Activated T-helper 2 cell treated with anti-CD3 and anti-CD28 coated beads, Interferon-gamma antibody, Interleukin-2, Interleukin-4, amounts not matched to agents 10 μg/mL and 5 μg/mL and 100 μg/mL, durations not matched to agents 14 hours and 24 hours and 36 hours (primary cell): Measurements from ENCODE around the gene AGPAT3. TPM values are rescaled to one million over a fixed set of nuclear protein-coding genes. Genes with fewer than 3 reads are reported as not detected.

ENCODE experiments used
- DNase-seq: peaks from one replicate; pipeline ENCODE4 v3.0.0; 2021; ENCODE audit warnings: low spot score
- H3K27ac Mint-ChIP-seq: one replicate; pipeline ENCODE4 v1.8.0; 2021; ENCODE audit warnings: mixed read lengths
- H3K27me3 Mint-ChIP-seq: one replicate; pipeline ENCODE4 v1.8.0; 2021; ENCODE audit warnings: low read depth, mixed read lengths
- H3K36me3 Mint-ChIP-seq: one replicate; pipeline ENCODE4 v1.8.0; 2021; ENCODE audit warnings: low read depth, mixed read lengths
- H3K4me1 Mint-ChIP-seq: one replicate; pipeline ENCODE4 v1.8.0; 2021; ENCODE audit warnings: low read depth, mixed read lengths
- H3K4me3 Mint-ChIP-seq: one replicate; pipeline ENCODE4 v1.8.0; 2021; ENCODE audit warnings: low read depth, mild to moderate bottlenecking, moderate library complexity, mixed read lengths
- H3K9me3 Mint-ChIP-seq: one replicate; pipeline ENCODE4 v1.8.0; 2021; ENCODE audit warnings: mixed read lengths
- intact Hi-C: fragments of 100-400 bp; cut with micrococcal nuclease; formaldehyde crosslinking; loops from one replicate; pipeline ENCODE4 v1.15.1; 2023
- total RNA-seq: library from RNA; stranded (reverse); gene quantifications from 2 replicates; pipeline ENCODE4 v1.2.3, GENCODE V29; 2022

The AGPAT3 gene
- total RNA-seq, 1 donor from 2014 or later, result 126 TPM

DNA sequence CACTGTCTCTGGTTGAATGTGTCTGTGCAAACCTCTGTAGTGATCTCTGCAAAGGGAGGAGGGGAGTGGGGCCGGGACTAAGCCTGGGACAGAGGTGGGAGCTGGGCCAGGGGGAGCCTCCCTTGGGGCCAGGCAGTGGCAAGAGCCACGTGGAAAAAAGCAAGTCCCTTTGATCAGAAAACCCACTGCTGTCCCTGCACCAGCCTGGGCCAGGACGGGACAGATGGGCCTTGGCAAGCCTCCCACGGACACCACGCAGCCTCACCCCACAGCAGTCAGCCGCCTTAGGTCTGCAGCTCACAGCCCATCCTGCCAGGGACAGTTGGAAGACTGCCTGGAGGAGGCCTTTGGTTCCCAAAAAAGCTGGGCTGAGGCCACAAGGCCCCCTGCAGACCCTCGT lies 135.3 kb downstream of the AGPAT3 start:
- no peaks in the 10 kb centered on the region for H3K36me3 Mint-ChIP-seq
- H3K4me1 Mint-ChIP-seq, result no peaks in the 10 kb centered on the region
- intact Hi-C loops, result no loop called here
- no peak overlapping the region for H3K27ac Mint-ChIP-seq
- no peak for DNase-seq
- no peak overlapping the region for H3K4me3 Mint-ChIP-seq
- no peaks in the 10 kb centered on the region for H3K9me3 Mint-ChIP-seq
- peaks cover 8% of the 10 kb centered on the region for H3K27me3 Mint-ChIP-seq

DNA sequence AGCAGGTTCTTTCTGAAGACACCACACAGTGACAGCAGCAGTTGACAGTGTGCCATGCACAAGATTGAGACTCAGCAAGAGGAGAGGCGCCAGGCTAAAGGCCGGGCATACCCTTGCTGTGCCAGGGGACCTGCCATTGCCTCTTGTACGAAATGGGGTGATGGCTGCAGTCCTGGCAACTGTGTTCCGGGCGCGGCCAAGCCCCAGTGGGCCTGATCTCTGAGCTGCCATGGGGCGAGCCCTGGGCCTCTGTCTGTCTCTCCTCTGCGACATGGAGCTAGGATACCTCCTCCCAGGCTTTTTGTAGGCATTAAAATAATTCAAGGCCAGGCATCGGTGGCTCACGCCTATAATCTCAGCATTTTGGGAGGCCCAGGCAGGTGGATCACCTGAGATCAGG lies 137.5 kb downstream of the AGPAT3 start:
- no peak for DNase-seq
- Mint-ChIP-seq H3K27ac (no peak overlapping the region), H3K27me3 (peaks cover 3% of the 10 kb centered on the region), H3K4me1 (no peaks in the 10 kb centered on the region), H3K36me3 (no peaks in the 10 kb centered on the region), H3K4me3 (no peak overlapping the region), H3K9me3 (no peaks in the 10 kb centered on the region)
- intact Hi-C loops, result no loop called here

GRCh38 chr21:44003307-44003966 lies 138.4 kb downstream of the AGPAT3 start:
- Mint-ChIP-seq H3K9me3 (no peaks in the 10 kb centered on the region), H3K4me1 (no peaks in the 10 kb centered on the region), H3K36me3 (no peaks in the 10 kb centered on the region), H3K4me3 (no peak overlapping the region), H3K27ac (no peak overlapping the region), H3K27me3 (peaks cover 3% of the 10 kb centered on the region)
- DNase-seq, result no peak
- intact Hi-C loops, result no loop called here

- Mint-ChIP-seq H3K4me3 (no peak overlapping the region), H3K27me3 (no peaks in the 10 kb centered on the region), H3K27ac (no peak overlapping the region), H3K9me3 (no peaks in the 10 kb centered on the region), H3K36me3 (peaks cover 1% of the 10 kb centered on the region), H3K4me1 (peaks cover 2% of the 10 kb centered on the region)
- DNase-seq, result no peak
- intact Hi-C loops, result no loop called here
Measured at GRCh38 chr21:44005071-44005470, 140.0 kb downstream of the AGPAT3 start.

DNA sequence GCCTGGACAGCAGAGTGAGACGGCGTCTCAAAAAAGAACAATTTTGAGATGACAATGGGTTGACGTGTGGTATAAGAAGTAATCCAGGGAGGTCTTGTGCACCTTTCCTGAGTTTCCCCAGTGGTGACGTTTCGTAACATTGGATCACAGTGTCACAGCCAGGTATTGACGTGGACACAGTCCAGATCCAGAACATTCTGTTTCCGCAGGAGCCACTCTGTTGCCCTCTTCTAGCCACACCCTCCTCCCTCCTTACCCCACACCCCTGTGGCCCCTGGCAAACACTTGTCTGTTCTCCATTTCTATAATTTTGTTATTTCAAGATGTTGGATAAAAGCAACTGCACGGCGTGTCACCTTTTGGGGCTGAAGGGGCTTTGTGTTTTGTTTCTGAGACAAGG lies 140.6 kb downstream of the AGPAT3 start:
- Mint-ChIP-seq H3K9me3 (no peaks in the 10 kb centered on the region), H3K4me1 (peaks cover 3% of the 10 kb centered on the region), H3K27me3 (no peaks in the 10 kb centered on the region), H3K36me3 (peaks cover 6% of the 10 kb centered on the region), H3K27ac (no peak overlapping the region), H3K4me3 (no peak overlapping the region)
- DNase-seq, result no peak
- intact Hi-C loops, result no loop called here

DNA sequence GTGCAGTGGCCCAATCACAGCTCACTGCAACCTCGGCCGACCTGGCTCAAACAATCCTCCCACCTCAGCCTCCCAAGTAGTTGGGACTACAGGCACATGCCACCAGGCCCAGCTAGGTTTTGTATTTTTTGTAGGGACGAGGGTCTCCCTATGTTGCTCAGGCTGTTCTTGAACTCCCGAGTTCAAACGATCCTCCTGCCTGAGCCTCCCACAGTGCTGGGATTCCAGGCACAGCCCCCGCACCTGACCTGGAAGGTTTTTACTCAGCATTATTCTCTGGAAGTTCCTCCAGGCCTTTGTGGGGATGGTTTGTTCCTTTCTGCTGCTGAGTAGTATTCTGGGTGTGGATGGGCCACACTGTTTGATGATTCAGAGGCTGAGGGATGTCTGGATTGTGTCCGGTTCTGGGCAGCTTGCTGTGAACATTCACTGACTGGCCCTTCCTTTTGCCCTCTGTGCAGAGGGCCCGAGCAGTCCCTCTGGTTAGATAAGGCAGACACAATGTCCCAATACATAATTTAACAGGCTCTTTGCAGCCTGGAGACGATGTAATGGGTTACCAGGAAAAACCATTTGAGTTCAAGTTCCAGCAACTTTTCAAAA lies 141.1 kb downstream of the AGPAT3 start:
- H3K4me1 Mint-ChIP-seq, result peaks cover 7% of the 10 kb centered on the region
- no peak for DNase-seq
- H3K4me3 Mint-ChIP-seq, result no peak overlapping the region
- intact Hi-C loops, result no loop called here
- H3K9me3 Mint-ChIP-seq, result no peaks in the 10 kb centered on the region
- no peak overlapping the region for H3K27ac Mint-ChIP-seq
- peaks cover 6% of the 10 kb centered on the region for H3K36me3 Mint-ChIP-seq
- H3K27me3 Mint-ChIP-seq, result no peaks in the 10 kb centered on the region

DNA sequence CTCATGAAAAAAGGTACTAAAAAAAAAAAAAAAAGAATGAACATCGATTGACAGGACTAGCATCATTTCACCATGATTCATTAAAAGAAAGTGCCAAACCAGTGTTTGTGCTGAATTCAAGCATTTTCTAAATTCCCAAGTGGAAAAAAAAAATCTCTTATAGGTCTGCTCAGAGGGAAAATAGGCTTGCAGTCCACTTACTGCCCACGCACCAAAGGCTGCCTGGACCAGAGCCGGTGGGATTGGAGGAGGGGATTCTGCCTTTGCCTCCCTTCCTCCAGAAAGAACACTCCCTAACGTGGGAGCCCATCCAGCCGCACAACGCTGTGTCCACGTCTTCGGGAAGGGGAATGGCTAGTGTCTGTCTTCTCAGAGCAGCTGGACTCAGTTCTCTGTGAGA lies 141.6 kb downstream of the AGPAT3 start:
- intact Hi-C loops, result no loop called here

DNA sequence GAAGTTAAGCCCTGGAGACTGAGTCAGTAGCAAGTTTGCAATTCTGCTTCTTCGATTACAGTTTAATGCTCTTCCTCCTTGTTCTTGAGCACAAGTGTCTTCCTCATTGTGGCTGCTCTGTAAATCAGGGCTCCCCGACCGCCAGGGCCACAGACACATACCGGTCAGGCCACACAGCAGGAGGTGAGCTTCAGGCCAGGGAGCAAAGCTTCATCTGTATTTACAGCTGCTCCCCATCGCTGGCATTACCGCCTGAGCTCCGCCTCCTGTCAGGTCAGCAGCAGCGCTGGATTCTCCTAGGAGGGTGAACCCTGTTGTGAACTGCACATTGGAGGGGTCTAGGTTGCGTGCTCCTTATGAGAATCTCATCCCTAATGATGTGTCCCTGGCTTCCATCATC lies 145.4 kb downstream of the AGPAT3 start:
- DNase-seq, result no peak
- Mint-ChIP-seq H3K27ac (no peak overlapping the region), H3K9me3 (no peaks in the 10 kb centered on the region), H3K27me3 (no peaks in the 10 kb centered on the region), H3K36me3 (peaks cover 25% of the 10 kb centered on the region), H3K4me3 (peak overlapping the region; percentile 18), H3K4me1 (peaks cover 29% of the 10 kb centered on the region)
- intact Hi-C loops, result no loop called here

More for the DNA sequence above, 141.6 kb downstream of the AGPAT3 start:
- Mint-ChIP-seq H3K36me3 (peaks cover 6% of the 10 kb centered on the region), H3K9me3 (no peaks in the 10 kb centered on the region), H3K4me3 (no peak overlapping the region), H3K27me3 (no peaks in the 10 kb centered on the region), H3K4me1 (peaks cover 9% of the 10 kb centered on the region), H3K27ac (no peak overlapping the region)
- no peak for DNase-seq

GRCh38 chr21:44011123-44011522 lies 146.1 kb downstream of the AGPAT3 start:
- Mint-ChIP-seq H3K27me3 (no peaks in the 10 kb centered on the region), H3K27ac (peak overlapping the region; percentile 89)

GRCh38 chr21:44011579-44012473 lies 146.8 kb downstream of the AGPAT3 start, which contains the start of gene TRAPPC10:
Gene TRAPPC10, plus strand, starts transcription at chr21:44012309. Its CDS starts 185 bp downstream, at chr21:44012494.
- peak within 1 kb of the TSS; percentile 91 for H3K4me3 Mint-ChIP-seq
- H3K27ac Mint-ChIP-seq, result peak within 1 kb of the TSS; percentile 89
- peaks cover 37% of the 10 kb centered on the region for H3K4me1 Mint-ChIP-seq
- no peaks in the 10 kb centered on the region for H3K27me3 Mint-ChIP-seq
- intact Hi-C loops, result loop anchor here (1.0 kb wide), 1 partner anchor 71 kb away; no protein-coding TSS in a partner anchor
- no peaks in the 10 kb centered on the region for H3K9me3 Mint-ChIP-seq
- H3K36me3 Mint-ChIP-seq, result peaks cover 26% of the 10 kb centered on the region
- DNase-seq, result peak; percentile 80

More at GRCh38 chr21:44011123-44011522, 146.1 kb downstream of the AGPAT3 start:
- intact Hi-C loops, result no loop called here
- no peaks in the 10 kb centered on the region for H3K9me3 Mint-ChIP-seq
- H3K4me3 Mint-ChIP-seq, result peak overlapping the region; percentile 83
- no peak for DNase-seq
- peaks cover 33% of the 10 kb centered on the region for H3K4me1 Mint-ChIP-seq
- H3K36me3 Mint-ChIP-seq, result peaks cover 25% of the 10 kb centered on the region

DNA sequence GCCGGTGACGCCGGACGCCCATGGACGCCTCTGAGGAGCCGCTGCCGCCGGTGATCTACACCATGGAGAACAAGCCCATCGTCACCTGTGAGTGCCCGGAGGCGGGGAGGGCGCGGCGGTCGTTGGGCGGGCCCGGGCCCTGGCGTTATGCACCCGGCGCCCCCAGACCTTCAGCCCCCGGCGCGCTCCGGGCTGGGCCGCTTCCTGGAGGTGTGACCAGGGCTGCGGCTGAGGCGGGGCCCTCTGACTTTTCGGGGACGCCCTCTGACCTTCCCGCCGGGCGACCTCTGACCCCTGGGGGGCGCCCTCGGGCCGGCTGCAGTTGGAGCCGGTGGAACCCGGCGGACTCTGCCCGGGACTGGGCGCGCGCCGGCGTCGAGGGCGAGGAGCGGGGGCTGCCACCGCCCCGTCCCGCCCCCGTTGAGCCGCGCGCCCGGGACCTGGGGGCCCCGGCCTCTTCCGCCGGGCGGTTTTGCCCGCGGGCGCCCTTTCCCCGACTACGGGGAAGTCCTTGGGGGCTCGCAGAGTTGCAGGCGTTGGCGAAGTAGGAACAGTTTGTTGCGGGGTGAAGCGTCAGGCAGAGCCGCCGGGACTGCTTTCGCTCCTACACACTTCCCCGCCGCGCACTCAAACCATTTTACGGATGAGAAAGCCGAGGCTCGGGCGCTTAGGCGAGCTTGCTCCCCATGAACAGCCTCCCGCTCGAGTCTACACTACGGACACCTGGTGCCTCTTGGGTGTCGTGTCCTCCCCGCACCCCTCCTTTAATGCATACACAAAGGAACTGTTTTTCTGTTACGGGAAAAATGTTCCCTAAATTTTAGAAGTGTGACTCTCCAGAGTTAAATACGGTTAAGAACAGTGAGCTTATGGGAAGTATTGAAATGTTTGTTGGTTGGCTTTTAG lies 147.7 kb downstream of the AGPAT3 start:
- peak; percentile 81 for DNase-seq
- no peaks in the 10 kb centered on the region for H3K9me3 Mint-ChIP-seq
- no peaks in the 10 kb centered on the region for H3K27me3 Mint-ChIP-seq
- intact Hi-C loops, result loop anchor here (1.0 kb wide), 1 partner anchor 71 kb away; no protein-coding TSS in a partner anchor
- peak overlapping the region; percentile 89 for H3K27ac Mint-ChIP-seq
- peaks cover 43% of the 10 kb centered on the region for H3K4me1 Mint-ChIP-seq
- H3K36me3 Mint-ChIP-seq, result peaks cover 31% of the 10 kb centered on the region
- peak overlapping the region; percentile 91 for H3K4me3 Mint-ChIP-seq
